Brain microvascular endothelial cell (primary cell): ENCODE data around the gene ZNF609.
A peak's percentile ranks its signal among the peaks of the same experiment; 100 is the strongest.
"Not testable (repeated sequence)": the region's sequence is repeated elsewhere in the genome, so short reads cannot be mapped to it uniquely, and the experiment has no call there.

Experiments
- DNase-seq: peaks from one replicate; pipeline ENCODE4 v3.0.0-alpha.2; 2020
- H3K27ac ChIP-seq: fragments of 250-450 bp; sonication (Bioruptor Pico); 2 replicates; pipeline ENCODE4 v1.5.1; 2020; ENCODE audit warnings: mild to moderate bottlenecking, moderate library complexity
- H3K27me3 ChIP-seq: fragments of 250-450 bp; sonication (Bioruptor Pico); replicated peaks from 2 replicates; pipeline ENCODE4 v1.5.1; 2020; ENCODE audit warnings: mild to moderate bottlenecking
- H3K36me3 ChIP-seq: fragments of 250-450 bp; sonication (Bioruptor Pico); replicated peaks from 2 replicates; pipeline ENCODE4 v1.5.1; 2020; ENCODE audit warnings: mild to moderate bottlenecking
- H3K4me3 ChIP-seq: 2 replicates; pipeline ENCODE4 v1.5.1; 2011; ENCODE audit warnings: low read depth, mild to moderate bottlenecking, control low read depth, low read length, moderate library complexity
- CTCF ChIP-seq: IDR thresholded peaks from 2 replicates; pipeline ENCODE4 v1.5.1; 2011; ENCODE audit warnings: low read depth, mild to moderate bottlenecking, moderate library complexity, low read length, control low read depth, inconsistent platforms; ENCODE audit errors: missing control alignments
- in situ Hi-C: cut with HindIII; loops from 2 replicates; pipeline ENCODE4 v1.10.0; 2017; ENCODE audit warnings: low sequenced_read_pairs, low pct_ligation_motif_present

Gene ZNF609

GRCh38 chr15:64596701-64597476 lies 136.5 kb downstream of the ZNF609 start:
- H3K27me3 ChIP-seq, result no peaks in the 10 kb centered on the region
- no peak overlapping the region for H3K27ac ChIP-seq
- in situ Hi-C loops, result no loop called here
- H3K36me3 ChIP-seq, result no peaks in the 10 kb centered on the region
- no peak overlapping the region for H3K4me3 ChIP-seq
- peak; percentile 40 for DNase-seq
- TF ChIP-seq CTCF, result no peak

- Histone ChIP-seq H3K36me3 (no peaks in the 10 kb centered on the region), H3K4me3 (no peak overlapping the region), H3K27me3 (no peaks in the 10 kb centered on the region), H3K27ac (no peak overlapping the region)
- no peak for DNase-seq
- no peak for TF ChIP-seq CTCF
- in situ Hi-C loops, result no loop called here
Observed at GRCh38 chr15:64597477-64597822, 137.1 kb downstream of the ZNF609 start.

GRCh38 chr15:64599226-64599625 lies 138.8 kb downstream of the ZNF609 start:
- H3K4me3 ChIP-seq, result no peak overlapping the region
- no peaks in the 10 kb centered on the region for H3K27me3 ChIP-seq
- in situ Hi-C loops, result no loop called here
- no peak overlapping the region for H3K27ac ChIP-seq
- H3K36me3 ChIP-seq, result no peaks in the 10 kb centered on the region
- DNase-seq, result no peak
- TF ChIP-seq CTCF, result no peak

- Histone ChIP-seq H3K36me3 (no peaks in the 10 kb centered on the region), H3K27ac (no peak overlapping the region), H3K4me3 (no peak overlapping the region), H3K27me3 (no peaks in the 10 kb centered on the region)
- no peak for DNase-seq
- no peak for TF ChIP-seq CTCF
- in situ Hi-C loops, result no loop called here
Observed at GRCh38 chr15:64599716-64600115, 139.3 kb downstream of the ZNF609 start.

- no peak for DNase-seq
- no peak overlapping the region for H3K4me3 ChIP-seq
- no peaks in the 10 kb centered on the region for H3K36me3 ChIP-seq
- no peaks in the 10 kb centered on the region for H3K27me3 ChIP-seq
- in situ Hi-C loops, result no loop called here
- TF ChIP-seq CTCF, result no peak
- H3K27ac ChIP-seq, result no peak overlapping the region
Observed at GRCh38 chr15:64600794-64601193, 140.4 kb downstream of the ZNF609 start.

- DNase-seq, result no peak
- in situ Hi-C loops, result no loop called here
- Histone ChIP-seq H3K27ac (no peak overlapping the region), H3K4me3 (no peak overlapping the region), H3K36me3 (no peaks in the 10 kb centered on the region), H3K27me3 (no peaks in the 10 kb centered on the region)
- TF ChIP-seq CTCF, result no peak
Observed at GRCh38 chr15:64604319-64604718, 143.9 kb downstream of the ZNF609 start.

GRCh38 chr15:64607416-64607815 lies 147.0 kb downstream of the ZNF609 start:
- H3K4me3 ChIP-seq, H3K36me3 ChIP-seq, DNase-seq, in situ Hi-C loops, H3K27ac ChIP-seq, H3K27me3 ChIP-seq: not testable (repeated sequence)
